GM19328 (cell line): ENCODE data around the gene RINT1.
"Not testable (repeated sequence)": the region's sequence is repeated elsewhere in the genome, so short reads cannot be mapped to it uniquely, and the experiment has no call there.

Source experiments
- ATAC-seq: cut with Tn5 transposase; IDR thresholded peaks from one replicate; pipeline ENCODE4 v1.9.1; 2021; ENCODE audit warnings: mild to moderate bottlenecking, moderate library complexity; ENCODE audit not compliant: unreplicated experiment

Gene RINT1

DNA sequence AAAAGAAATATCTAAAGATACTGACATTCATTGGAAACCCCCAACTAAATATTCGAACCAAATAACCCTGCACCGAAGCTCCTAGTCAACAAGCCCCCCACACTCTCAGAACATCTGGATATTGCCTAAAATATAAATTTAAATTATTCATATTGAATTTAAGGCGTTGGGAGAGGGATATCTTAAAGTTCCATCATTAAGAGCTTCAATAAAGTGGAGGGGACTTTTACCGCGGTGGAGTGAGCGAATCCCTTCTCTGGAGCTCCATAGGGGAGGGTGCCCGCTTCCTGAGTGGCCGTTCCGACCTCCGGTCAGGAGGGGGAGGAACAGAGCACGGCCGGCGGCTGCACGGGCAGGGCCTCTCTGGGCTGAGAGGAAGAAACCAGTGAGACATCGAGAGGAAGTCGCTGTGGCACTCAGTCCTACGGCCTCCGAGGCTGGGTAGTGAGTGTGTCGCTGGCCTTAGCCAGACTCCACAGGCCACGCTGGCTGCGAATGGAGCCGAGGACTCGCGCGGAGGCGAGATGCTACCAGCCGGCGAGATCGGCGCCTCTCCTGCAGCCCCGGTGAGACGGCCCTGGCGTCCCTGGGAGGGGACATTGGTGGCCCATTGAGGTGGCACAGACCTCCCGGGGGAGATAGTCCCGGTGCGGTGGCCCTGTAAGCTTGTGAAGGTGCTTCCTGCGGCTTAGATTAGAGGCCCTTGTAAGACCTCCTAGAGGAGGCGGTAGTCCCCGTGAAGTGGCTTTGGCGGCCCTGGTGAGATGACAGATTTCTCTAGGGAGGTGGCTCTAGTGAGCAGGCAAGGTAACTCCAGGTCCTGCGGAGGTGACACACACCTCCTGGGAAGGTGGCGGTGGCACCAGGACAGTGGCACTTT lies at the start of gene RINT1:
Gene RINT1, plus strand, starts transcription at position 410 of the 880 bp plus-strand sequence. Its CDS starts 115 bp downstream, at position 525.
- peak; percentile 92 for ATAC-seq

DNA sequence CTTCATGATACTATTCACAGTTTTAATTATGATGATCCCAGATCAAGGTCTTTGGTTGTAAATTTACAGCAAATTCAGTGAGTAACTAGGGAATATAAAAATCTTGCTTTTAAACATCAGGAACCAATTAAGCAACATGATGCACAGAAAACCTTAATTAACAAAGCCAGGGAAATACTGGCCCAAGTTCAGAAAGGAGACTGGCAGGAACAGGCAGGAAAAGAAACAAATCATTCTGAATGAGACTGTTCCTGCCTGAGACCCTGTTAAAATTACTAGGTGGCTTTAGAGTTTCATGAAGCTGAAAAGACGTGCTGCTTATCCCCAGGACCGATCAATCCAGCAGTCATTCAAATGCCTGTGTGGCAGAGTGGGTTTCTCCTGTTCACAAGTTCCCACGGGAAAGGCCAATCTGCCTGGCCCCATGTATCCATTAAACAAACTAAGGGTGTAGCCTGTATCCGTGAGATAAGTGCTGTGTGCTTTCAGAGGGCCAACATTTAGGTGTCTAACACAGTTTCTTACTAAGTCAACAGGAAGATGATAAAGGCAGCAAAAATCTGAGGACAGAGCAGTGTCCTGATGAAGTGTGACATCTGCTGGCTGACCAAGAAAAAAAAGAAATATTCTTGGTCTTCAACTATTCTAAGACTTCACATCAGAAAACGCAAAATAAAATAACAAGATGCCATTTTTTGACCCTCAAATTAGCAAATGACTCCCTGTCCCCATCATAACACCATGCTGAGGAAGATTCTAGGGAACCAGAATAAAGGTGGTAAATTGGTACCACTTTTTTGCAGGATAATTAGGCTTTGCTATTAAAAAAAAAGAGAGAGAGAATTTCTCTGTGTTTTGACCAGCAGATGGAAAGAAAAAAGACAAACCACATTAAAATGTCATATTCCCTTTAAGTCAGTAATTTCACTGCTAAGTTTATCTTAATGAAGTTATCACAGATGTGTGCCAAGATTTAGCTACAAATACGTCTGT lies 44.1 kb upstream of the RINT1 start:
- no peak for ATAC-seq

DNA sequence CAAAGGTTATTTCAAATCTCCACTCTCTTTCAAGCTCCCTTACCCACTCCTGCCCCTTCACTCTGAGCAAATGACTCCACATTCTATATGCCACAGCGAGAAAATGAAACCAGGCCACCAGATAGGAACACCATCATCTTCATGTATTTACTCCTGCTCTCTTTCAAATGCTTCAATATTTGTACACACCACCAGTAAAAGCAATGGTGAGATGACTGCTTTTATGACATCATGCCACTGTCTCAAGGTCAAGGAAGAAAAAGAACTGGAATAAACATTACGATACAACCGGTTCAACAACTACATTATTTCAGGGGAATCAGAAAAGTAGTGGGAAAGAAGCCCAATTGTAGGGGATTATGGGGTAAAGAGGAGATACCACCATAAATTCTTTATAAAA lies 42.6 kb upstream of the RINT1 start:
- no peak for ATAC-seq

DNA sequence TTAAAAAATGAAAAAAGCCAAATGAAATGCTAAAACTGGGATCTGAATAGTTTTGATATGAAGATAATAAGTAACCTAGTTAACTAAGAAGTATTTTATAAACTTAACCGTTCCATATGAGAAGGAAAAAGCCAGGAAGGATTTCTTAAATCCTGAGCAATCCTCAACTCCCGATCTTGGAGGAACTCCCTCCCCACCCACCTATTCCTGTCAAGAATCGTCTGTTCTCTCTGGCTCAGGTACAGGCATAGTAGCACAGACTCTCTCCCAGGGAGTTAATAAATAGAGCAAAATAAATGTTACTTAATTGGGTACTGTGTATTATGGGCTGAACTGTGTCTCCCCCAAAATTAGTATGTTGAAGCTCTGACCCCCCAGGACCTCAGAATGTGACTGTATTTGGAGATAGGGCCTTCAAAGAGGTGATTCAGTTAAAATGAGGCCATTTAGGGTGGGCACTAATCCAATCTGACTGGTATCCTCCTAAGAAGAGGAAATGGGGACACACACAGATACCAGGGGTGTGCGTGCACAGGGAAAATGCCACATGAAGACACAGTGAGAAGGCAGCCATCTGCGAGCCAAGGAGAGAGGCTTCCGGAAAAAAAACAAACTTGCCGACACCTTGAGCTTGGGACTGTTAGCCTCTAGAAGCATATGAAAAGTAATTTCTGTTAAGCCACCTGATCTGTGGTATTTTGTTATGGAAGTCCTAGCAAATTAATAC lies 38.6 kb upstream of the RINT1 start:
- no peak for ATAC-seq

DNA sequence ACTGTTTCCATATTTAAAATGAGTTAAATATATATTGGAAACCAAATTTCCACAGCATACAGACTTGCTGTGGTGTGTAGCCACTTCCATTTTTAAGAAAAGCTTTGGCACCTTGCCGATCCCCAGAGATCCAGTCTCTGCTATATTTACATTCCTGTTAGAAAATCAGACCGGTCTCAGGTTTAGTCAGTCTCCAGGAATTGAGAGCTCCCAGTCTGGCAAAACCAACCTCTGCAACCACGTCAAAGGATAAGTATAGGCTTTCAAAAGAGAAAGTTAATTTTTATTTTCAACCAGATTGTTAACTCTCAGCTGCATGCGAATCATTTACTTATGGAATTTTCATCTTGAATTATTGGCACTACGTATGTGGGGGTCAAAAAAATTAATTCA lies 38.1 kb upstream of the RINT1 start:
- ATAC-seq, result no peak

DNA sequence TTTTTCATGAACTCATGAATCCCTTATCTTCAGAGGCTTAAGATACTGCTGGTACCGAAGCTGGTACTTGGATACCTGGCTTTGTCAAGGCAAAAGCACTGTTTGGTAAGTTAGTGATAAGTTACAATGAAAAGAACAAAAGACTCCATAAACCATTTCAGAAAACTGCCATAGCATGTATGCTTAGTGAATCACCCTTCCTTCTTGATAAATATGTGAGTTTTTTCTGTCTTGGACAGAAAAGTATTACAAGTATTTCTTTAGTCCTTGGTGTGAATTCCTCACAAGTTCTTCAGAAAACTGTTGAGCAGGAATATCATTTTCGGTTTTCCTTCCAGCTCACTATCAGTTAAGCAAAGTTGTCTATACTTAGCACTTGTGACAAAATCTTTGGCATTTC lies 35.5 kb upstream of the RINT1 start:
- no peak for ATAC-seq

DNA sequence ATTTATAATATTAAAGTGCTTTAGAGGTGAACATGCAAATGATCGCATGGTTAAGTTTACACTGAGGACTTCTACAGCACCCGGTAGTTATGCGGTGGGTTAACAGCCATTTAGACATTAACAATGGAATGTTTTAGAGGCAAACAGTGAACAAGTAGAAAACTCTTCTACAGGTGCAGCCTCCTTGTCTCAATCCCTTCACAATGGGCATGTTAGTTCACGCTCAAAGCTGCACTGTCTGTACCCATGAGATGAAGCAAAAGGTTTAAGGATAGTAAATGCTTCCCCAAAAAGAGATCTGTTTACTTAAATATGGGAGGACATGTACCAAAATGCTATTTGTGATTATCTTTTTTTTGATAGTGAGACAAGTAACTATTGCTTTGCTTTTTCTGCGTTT lies 35.0 kb upstream of the RINT1 start:
- ATAC-seq, result no peak

DNA sequence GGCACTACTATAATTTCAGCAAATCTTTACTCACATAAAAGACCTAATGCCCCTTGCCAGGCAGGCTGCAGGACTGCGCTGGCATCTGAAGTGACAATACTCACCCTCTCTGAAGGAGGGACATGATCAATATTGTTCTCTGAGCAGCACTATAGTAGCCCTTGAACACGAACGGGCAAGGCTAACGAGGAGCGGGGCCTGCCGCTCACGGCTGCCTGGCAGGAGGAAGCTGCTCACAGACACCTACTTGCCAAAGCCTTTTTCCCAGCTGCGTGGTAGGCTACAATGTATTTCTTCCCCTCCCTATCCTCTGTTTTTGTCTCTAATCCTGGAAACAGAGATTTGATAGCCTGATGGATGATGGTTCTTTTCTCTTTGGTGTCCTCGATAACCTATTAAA lies 29.8 kb upstream of the RINT1 start:
- no peak for ATAC-seq

DNA sequence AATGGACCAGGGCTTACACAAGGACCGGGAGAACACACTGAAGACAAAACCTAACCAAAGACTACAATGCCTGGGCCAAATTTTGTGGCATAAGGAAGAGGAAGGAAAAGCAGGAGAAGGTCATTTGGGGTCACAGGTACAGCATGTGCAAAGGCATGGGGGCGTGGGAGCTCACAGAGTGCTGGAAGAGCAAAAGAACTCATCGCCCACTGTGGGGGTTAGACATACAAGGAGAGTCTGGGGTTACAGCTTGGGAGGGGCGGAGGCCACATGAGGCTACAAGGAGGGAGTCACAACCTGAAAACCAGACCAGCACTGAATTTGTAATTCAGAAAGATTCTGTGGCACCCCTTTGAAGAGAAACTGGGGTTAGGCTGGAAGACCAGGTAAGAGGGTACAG lies 19.6 kb upstream of the RINT1 start:
- no peak for ATAC-seq

DNA sequence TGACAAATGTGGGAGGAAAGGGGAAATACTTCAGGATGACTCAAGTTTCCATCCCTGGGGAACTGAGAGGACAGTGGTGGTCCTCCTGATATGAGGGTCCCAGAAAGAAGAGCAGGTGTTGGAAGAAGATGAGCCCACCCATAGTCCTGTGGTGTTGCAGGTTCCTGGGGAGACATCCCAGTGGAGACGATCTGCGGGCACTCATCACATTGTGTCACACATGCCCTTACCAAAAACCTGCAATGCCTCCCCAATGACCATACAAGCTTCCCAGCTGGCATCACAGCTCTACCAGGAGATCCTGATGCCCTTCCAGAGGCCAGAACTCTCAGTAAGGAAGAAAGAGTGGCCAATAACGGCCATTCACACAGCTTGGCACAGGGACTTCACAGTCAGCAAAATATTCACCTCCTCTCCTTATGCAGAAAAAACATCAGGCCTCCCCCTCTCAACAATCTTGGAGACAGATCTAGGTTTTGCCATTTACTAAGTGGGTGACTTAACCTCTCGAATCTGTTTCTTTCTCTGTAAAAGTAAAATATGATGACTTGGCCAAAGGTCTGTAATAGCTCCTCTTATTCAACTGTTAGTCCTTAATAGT lies 19.0 kb upstream of the RINT1 start:
- ATAC-seq, result no peak

DNA sequence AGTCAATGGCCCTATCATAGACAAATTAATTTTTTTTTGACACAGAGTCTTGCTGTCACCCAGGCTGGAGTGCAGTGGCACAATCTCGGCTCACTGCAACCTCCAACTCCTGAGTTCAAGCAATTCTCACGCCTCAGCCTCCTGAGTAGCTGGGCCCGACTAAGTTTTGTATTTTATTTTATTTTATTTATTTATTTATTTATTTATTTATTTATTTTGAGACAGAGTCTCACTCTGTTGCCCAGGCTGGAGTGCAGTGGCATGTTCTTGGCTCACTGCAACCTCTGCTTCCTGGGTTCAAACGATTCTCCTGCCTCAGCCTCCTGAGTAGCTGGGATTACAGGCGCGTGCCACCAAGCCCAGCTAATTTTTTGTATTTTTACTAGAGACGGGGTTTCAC lies 16.4 kb upstream of the RINT1 start:
- not testable (repeated sequence) for ATAC-seq

DNA sequence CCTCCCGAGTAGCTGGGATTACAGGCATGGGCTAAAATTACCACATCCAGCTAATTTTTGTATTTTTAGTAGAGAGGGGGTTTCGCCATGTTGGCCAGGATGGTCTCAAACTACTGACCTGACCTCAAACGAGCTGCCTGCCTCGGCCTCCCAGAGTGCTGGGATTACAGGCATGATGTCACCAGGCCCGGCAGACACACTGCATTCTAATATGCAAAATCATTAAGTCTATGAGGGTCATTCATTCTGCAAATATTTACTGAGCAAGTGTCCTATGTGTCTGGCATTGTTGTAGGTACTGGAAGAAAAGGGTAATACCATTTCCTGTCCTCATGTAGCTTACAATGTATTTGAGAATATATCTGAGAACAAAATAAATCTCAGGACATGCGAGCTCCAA lies 12.6 kb upstream of the RINT1 start:
- ATAC-seq, result no peak

DNA sequence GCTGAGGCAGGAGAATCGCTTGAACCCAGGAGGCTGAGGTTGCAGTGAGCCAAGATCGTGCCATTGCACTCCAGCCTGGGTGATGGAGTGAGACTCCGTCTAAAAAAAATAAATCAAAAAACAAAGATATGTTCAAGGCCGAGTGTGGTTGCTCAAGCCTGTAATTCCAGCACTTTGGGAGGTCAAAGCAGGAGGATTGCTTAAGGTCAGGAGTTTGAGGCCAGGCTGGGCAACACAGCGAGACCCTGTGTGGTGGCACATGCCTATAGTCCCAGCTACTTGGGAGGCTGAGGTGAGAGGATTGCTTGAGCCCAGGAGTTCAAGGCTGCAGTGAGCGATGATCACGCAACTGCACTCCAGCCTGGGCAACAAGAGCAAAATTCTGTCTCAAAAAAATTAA lies 11.4 kb upstream of the RINT1 start:
- ATAC-seq, result not testable (repeated sequence)

DNA sequence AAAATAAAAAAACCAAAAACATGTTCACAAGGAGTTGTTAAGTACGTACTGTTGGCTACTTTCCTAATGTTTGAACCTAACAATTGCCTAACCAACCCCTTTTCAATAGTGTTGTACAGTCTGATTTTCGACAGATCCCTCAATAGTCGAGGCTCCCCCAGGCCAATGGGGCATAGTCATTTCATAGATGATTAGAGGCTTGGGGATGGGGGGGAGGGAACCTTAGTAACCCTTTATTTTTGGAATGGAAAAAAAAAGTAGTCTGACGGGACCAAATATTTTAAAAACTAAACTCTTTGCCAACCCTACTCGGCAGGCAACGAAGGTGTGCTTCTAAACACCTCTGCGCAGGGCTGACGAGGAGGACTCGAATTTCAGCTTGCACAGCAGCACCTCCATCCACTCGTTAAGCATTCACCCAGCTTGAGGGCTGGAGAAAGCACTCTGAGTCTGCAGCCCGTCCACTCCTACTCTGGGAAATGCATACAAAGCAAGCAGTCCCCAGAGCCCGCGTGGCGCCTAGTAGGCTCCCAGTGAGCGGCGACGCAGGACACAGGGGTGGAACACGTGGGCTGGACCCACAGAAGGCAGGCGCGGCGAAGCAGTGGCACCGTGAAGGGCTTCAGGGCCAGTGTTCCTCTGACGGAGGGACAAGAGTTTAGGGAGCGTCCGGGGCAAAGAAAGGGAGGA lies 10.8 kb upstream of the RINT1 start:
- ATAC-seq, result peak; percentile 26

DNA sequence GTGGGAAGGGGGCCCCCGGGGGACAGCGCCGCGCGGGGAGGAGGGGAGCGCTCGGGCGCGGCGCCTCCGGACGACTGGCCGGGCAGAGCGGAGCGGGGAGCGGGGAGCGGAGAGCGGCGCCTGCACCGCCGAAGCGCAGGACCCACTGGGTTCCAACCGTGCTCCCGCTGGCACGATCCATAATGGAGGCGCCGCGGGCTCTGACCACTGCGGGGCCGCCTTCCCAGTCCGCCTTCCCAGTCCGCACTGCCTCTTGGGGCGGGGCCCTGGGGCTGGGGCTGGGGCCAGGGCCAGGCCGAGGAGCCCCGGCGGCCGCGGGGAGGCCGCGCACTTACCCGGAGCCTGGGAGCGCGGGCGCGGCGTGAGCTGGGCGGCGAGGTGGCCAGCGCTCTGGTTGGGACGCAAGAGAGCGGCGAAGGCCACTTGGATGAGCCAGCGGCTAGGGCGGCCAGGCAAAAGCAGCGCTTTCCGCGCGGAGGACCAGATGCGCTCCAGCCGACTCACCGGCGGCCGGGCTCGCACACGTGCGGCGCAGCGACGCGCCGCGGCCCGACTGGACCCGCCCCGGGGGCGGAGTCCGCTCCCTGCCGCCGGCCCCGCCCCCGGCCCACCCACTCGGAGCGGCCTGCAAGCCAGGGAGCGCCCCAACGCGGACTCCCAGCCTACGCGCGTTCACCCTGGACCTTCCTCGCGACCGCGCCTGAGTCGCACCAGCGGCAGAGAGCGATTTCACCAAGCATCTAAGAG lies 10.1 kb upstream of the RINT1 start, which contains the start of gene PUS7:
Gene PUS7, minus strand, starts transcription at position 555 of the 747 bp plus-strand sequence. CDS start 13,759 bp downstream, outside the sequence.
- ATAC-seq, result peak; percentile 84

DNA sequence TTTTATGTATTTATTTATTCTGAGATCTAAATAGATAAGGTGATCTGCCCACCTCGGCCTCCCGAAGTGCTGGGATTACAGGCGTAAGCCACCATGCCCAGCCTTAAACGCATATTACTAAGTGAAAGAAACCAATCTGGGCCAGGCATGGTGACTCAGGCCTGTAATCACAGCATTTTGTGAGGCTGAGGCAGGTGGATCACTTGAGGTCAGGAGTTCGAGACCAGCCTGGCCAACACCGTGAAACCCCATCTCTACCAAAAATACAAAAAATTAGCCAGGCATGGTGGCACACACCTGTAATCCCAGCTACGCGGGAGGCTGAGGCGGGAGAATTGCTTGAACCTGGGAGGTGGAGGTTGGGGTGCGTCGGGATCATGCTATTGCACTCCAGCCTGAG lies 7.6 kb upstream of the RINT1 start:
- ATAC-seq, result not testable (repeated sequence)

DNA sequence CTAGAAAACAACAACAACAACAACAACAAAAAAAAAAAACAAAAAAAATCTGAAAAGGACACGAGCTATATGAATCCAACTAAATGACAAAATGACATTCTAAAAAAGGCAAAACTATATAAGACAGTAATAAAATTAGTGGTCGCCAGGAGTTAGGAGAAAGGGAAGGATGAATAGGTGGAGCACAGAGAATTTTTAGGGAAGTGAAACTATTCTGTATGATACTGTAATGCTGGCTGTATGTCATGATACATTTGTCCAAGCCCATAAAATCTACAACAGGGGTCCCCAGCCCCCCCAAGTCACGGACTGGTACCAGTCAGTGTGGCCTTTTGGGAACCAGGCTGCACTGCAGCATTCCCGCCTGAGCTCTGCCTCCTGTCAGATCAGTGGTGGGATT lies 7.2 kb upstream of the RINT1 start:
- no peak for ATAC-seq

DNA sequence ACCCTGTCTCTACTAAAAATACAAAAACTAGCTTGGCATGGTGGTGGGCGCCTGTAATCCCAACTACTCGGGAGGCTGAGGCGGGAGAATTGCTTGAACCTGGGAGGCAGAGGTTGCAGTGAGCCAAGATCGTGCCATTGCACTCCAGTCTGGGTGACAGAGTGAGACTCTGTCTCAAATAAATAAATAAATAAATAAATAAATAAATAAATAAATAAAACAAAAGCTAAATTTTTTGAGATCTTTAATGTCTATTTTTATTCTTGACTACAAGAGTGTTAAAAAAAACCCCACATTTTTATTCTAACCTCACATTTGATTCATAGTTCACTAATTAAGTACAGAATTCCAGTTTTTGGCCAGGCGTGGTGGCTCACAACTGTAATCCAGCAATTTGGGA lies 4.3 kb upstream of the RINT1 start:
- not testable (repeated sequence) for ATAC-seq

DNA sequence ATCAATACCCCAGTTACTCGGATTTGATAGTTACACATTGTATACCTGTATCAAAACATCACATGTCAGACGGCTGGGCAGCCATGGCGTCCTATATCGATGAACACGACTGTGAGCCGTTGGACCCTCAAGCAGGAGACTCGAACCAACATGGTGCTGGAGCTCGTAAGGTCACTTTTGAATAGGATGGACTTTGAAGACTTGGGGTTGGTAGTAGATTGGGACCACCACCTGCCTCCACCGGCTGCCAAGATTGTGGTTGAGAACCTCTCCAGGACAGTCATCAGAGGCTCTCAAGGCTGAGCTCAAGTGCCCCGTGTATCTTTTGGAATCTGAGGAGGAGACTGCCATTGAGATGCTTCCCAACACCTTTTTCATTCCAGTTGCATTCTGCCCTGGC lies 1.9 kb upstream of the RINT1 start:
- no peak for ATAC-seq
